Omental fat pad (tissue), 4 donors: Measurements from ENCODE around the gene ILKAP. TPM values are rescaled to one million over a fixed set of nuclear protein-coding genes. Genes with fewer than 3 reads are reported as not detected.

Experiments used
- ATAC-seq: fragments of 150-250 bp; one replicate; pipeline ENCODE4 v1.9.1; 2016; ENCODE audit warnings: mild to moderate bottlenecking, moderate library complexity; ENCODE audit not compliant: low FRiP score
- DNase-seq: peaks from one replicate; pipeline ENCODE4 v3.0.0-alpha.2; 2019; ENCODE audit warnings: low spot score
- CTCF ChIP-seq, 3 donors: fragments of 450-650 bp; IDR thresholded peaks; one replicate each; pipeline ENCODE4 v1.5.1; 2016 to 2017; ENCODE audit warnings: antibody characterized with exemption in 3 of 3, mild to moderate bottlenecking in 3 of 3, moderate library complexity in 2 of 3
- total RNA-seq, 4 donors: library from RNA; depleted of rRNA; stranded (reverse); fragments of >200 nt; gene quantifications; one replicate each; pipeline ENCODE4 v1.1.0, GENCODE V29; 2016

Gene ILKAP
- total RNA-seq, 4 donors from 2014 or later, result 20.2 to 51.8 (median 29.7) TPM

- DNase-seq (no peak), ATAC-seq (no peak)
- TF ChIP-seq CTCF (IDR thresholded peaks at IDR 0.05), result no peak
These were observed 54.5 kb downstream of the ILKAP start for GRCh38 chr2:238148981-238149380.

- no peak for DNase-seq
- no peak for ATAC-seq
- TF ChIP-seq CTCF (IDR thresholded peaks at IDR 0.05), result no peak
These were observed 56.5 kb downstream of the ILKAP start for GRCh38 chr2:238146884-238147544.

- TF ChIP-seq CTCF (IDR thresholded peaks at IDR 0.05), result no peak
- ATAC-seq (no peak), DNase-seq (no peak)
These were observed 57.6 kb downstream of the ILKAP start for GRCh38 chr2:238145851-238146250.

GRCh38 chr2:238145046-238145445, 58.4 kb downstream of the ILKAP start:
- DNase-seq (no peak), ATAC-seq (no peak)
- TF ChIP-seq CTCF (IDR thresholded peaks at IDR 0.05), result no peak

- ATAC-seq (no peak), DNase-seq (no peak)
- no peak for TF ChIP-seq CTCF (IDR thresholded peaks at IDR 0.05)
These were observed 59.2 kb downstream of the ILKAP start for GRCh38 chr2:238144262-238144661.

GRCh38 chr2:238143239-238143951, 60.1 kb downstream of the ILKAP start:
- DNase-seq (no peak), ATAC-seq (no peak)
- TF ChIP-seq CTCF (IDR thresholded peaks at IDR 0.05), result no peak
